HEK293 (cell line): Measurements from ENCODE around the gene ELL2.

ENCODE experiments used
- CTCF ChIP-seq: fragments of 450-650 bp; formaldehyde crosslinking; IDR thresholded peaks from 2 replicates; pipeline ENCODE4 v1.5.1; 2016; ENCODE audit warnings: missing biosample characterization, missing genetic modification characterization
- HOXA7 ChIP-seq: sonication (generic); formaldehyde crosslinking; IDR thresholded peaks from 2 replicates; pipeline ENCODE4 v1.8.1; 2022; ENCODE audit warnings: missing genetic modification reagents, borderline replicate concordance
- MYNN ChIP-seq: fragments of 450-650 bp; formaldehyde crosslinking; IDR thresholded peaks from 2 replicates; pipeline ENCODE4 v1.5.1; 2016; ENCODE audit warnings: missing biosample characterization, missing genetic modification characterization, borderline replicate concordance
- ZBTB20 ChIP-seq: fragments of 450-650 bp; formaldehyde crosslinking; IDR thresholded peaks from 2 replicates; pipeline ENCODE4 v1.5.1; 2016; ENCODE audit warnings: missing biosample characterization, missing genetic modification characterization
- ZBTB49 ChIP-seq: fragments of 450-650 bp; formaldehyde crosslinking; IDR thresholded peaks from 2 replicates; pipeline ENCODE4 v1.5.1; 2016; ENCODE audit warnings: missing biosample characterization, missing genetic modification characterization, low read depth
- ZBTB8A ChIP-seq: fragments of 450-650 bp; formaldehyde crosslinking; IDR thresholded peaks from 2 replicates; pipeline ENCODE4 v1.5.1; 2016; ENCODE audit warnings: missing biosample characterization, missing genetic modification characterization
- ZFP3 ChIP-seq: fragments of 450-650 bp; formaldehyde crosslinking; IDR thresholded peaks from 2 replicates; pipeline ENCODE4 v1.5.1; 2016; ENCODE audit warnings: low read depth, missing biosample characterization, missing genetic modification characterization
- ZNF138 ChIP-seq: fragments of 450-650 bp; formaldehyde crosslinking; IDR thresholded peaks from 2 replicates; pipeline ENCODE4 v1.5.1; 2016; ENCODE audit warnings: missing biosample characterization, missing genetic modification characterization, borderline replicate concordance
- ZNF155 ChIP-seq: fragments of 450-650 bp; formaldehyde crosslinking; IDR thresholded peaks from 2 replicates; pipeline ENCODE4 v1.5.1; 2016; ENCODE audit warnings: missing biosample characterization, missing genetic modification characterization
- ZNF19 ChIP-seq: fragments of 450-650 bp; formaldehyde crosslinking; IDR thresholded peaks from 2 replicates; pipeline ENCODE4; 2016; ENCODE audit warnings: missing biosample characterization, missing genetic modification characterization, low read depth
- ZNF2 ChIP-seq: fragments of 450-650 bp; formaldehyde crosslinking; IDR thresholded peaks from 2 replicates; pipeline ENCODE4 v1.5.1; 2016; ENCODE audit warnings: missing biosample characterization, missing genetic modification characterization
- ZNF549 ChIP-seq: fragments of 450-650 bp; IDR thresholded peaks from 2 replicates; pipeline ENCODE4 v1.5.1; 2018; ENCODE audit warnings: missing biosample characterization, missing genetic modification characterization, mild to moderate bottlenecking, inconsistent platforms, moderate library complexity
- ZNF777 ChIP-seq: fragments of 450-650 bp; formaldehyde crosslinking; IDR thresholded peaks from 2 replicates; pipeline ENCODE4 v1.5.1; 2017; ENCODE audit warnings: missing biosample characterization, missing genetic modification characterization, borderline replicate concordance
- ZSCAN5A ChIP-seq: fragments of 450-650 bp; formaldehyde crosslinking; IDR thresholded peaks from 2 replicates; pipeline ENCODE4 v1.5.1; 2016; ENCODE audit warnings: missing biosample characterization, missing genetic modification characterization

- no peak for TF ChIP-seq CTCF (tag by site-specific recombination)
- no peak for TF ChIP-seq ZFP3 (tag by site-specific recombination)
- no peak for TF ChIP-seq ZBTB49 (tag by site-specific recombination)
- TF ChIP-seq ZBTB8A (tag by site-specific recombination), result no peak
- no peak for TF ChIP-seq ZNF155 (tag by site-specific recombination)
- no peak for TF ChIP-seq ZNF19 (tag by site-specific recombination)
- no peak for TF ChIP-seq ZNF777 (tag by site-specific recombination)
- no peak for TF ChIP-seq ZNF138 (tag by site-specific recombination)
- no peak for TF ChIP-seq MYNN (tag by site-specific recombination)
- no peak for TF ChIP-seq HOXA7 (CRISPR knock-in tag)
- TF ChIP-seq ZSCAN5A (tag by site-specific recombination), result no peak
- no peak for TF ChIP-seq ZBTB20
- TF ChIP-seq ZNF549 (tag by site-specific recombination), result no peak
- no peak for TF ChIP-seq ZNF2
These were observed 93.5 kb downstream of the ELL2 start for GRCh38 chr5:95868136-95868535.
